Lung (tissue), 12 donors: ENCODE data around the gene CD1E. TPM values are rescaled to one million over a fixed set of nuclear protein-coding genes. Genes with fewer than 3 reads are reported as not detected.

ENCODE experiments used
- ATAC-seq: fragments of 200-7000 bp; cut with Tn5 transposase; one replicate; pipeline ENCODE4 v1.9.1; 2020; ENCODE audit warnings: moderate number of reproducible peaks; ENCODE audit not compliant: insufficient read depth, low FRiP score
- DNase-seq, 3 donors: peaks; one replicate each; pipeline ENCODE4 v3.0.0-alpha.2; 2013 to 2017
- H3K27ac ChIP-seq, 2 donors: one replicate each; pipeline ENCODE4 v1.5.1; 2013; ENCODE audit warnings: mild to moderate bottlenecking in 2 of 2, moderate library complexity in 2 of 2, control low read depth in 1 of 2, inconsistent platforms in 1 of 2, low read depth in 1 of 2, low read length in 1 of 2
- H3K27me3 ChIP-seq, 3 donors: one replicate each; pipeline ENCODE4 v1.5.1; 2013; ENCODE audit warnings: low read length in 2 of 3; ENCODE audit not compliant: control insufficient read depth in 3 of 3, insufficient read depth in 3 of 3
- H3K36me3 ChIP-seq, 4 donors: one replicate each; pipeline ENCODE4 v1.5.1; 2013; ENCODE audit warnings: low read length in 4 of 4, mild to moderate bottlenecking in 1 of 4, moderate library complexity in 1 of 4; ENCODE audit not compliant: control insufficient read depth in 4 of 4, insufficient read depth in 4 of 4
- H3K4me1 ChIP-seq, 5 donors: one replicate each; pipeline ENCODE4 v1.5.1; 2013; ENCODE audit warnings: low read length in 5 of 5, mild to moderate bottlenecking in 2 of 5, moderate library complexity in 1 of 5; ENCODE audit not compliant: control insufficient read depth in 5 of 5, insufficient read depth in 5 of 5
- H3K4me3 ChIP-seq: one replicate; pipeline ENCODE4 v1.5.1; 2013; ENCODE audit warnings: mild to moderate bottlenecking, control low read depth, moderate library complexity
- H3K9ac ChIP-seq, 2 donors: one replicate each; pipeline ENCODE4 v1.5.1; 2013; ENCODE audit warnings: low read length in 2 of 2, control low read depth in 1 of 2; ENCODE audit not compliant: insufficient read depth in 1 of 2
- H3K9me3 ChIP-seq, 4 donors: one replicate each; pipeline ENCODE4 v1.5.1; 2013; ENCODE audit warnings: low read length in 3 of 4, mild to moderate bottlenecking in 1 of 4, moderate library complexity in 1 of 4; ENCODE audit not compliant: control insufficient read depth in 4 of 4, insufficient read depth in 3 of 4
- CTCF ChIP-seq: IDR thresholded peaks from 2 replicates; pipeline ENCODE4 v1.5.1; 2012; ENCODE audit warnings: mild to moderate bottlenecking; ENCODE audit errors: control extremely low read depth, extremely low read depth
- WGBS, 2 donors: extraction: QIAGEN DNeasy Blood & Tissue Kit; methylation state at CpG; one replicate each; pipeline ENCODE4 v1.1.7; 2013; 5-methylcytosine and 5-hydroxymethylcytosine counted together
- polyA plus RNA-seq, 2 donors: library from polyadenylated mRNA; stranded (reverse); fragments of 200-250 nt; gene quantifications; one replicate each; pipeline ENCODE4 v1.2.1, GENCODE V29; 2013
- total RNA-seq, 2 donors: library from RNA; depleted of rRNA in 1 of 2; stranded (reverse); fragments of >200 nt in 1 of 2; gene quantifications; one replicate each; pipeline ENCODE4 v1.2.1, GENCODE V29; 2014 to 2021
- donor health status: control.
- donor health status: control.
- donor health status: Bipolar disorder and iron deficiency.
- donor health status: healthy.
- donor health status: DM: yes; HTN: yes; CAD: no.

CD1E gene
- total and polyA plus RNA-seq, 4 donors, result 0.30 to 1.3 (median 0.52) TPM

- WGBS, 2 donors, result 82 to 87% methylated on average over 5 of the region's 5 CpGs
- no peak for DNase-seq
- Histone ChIP-seq H3K4me3 (no peak within 1 kb of the TSS), H3K36me3 (no peaks in the 10 kb centered on the region), H3K9me3 (no peaks in the 10 kb centered on the region), H3K4me1 (no peaks in the 10 kb centered on the region), H3K27me3 (no peaks in the 10 kb centered on the region), H3K9ac (no peak within 1 kb of the TSS), H3K27ac (no peak within 1 kb of the TSS)
- no peak for TF ChIP-seq CTCF
- ATAC-seq, result no peak
Observed at GRCh38 chr1:158398818-158399514, 45.3 kb downstream of the CD1E start, which contains the start of gene OR10T2. TSS of gene OR10T2 (minus strand) at chr1:158399466. CDS start at chr1:158399466, 0 bp downstream.

- DNase-seq, result no peak
- 84 to 95% methylated on average over 3 of the region's 3 CpGs for WGBS, 2 donors
- no peak overlapping the region for H3K9ac ChIP-seq
- ATAC-seq, result no peak
- H3K27me3 ChIP-seq, result no peaks in the 10 kb centered on the region
- H3K4me3 ChIP-seq, result no peak overlapping the region
- TF ChIP-seq CTCF, result no peak
- H3K36me3 ChIP-seq, result no peaks in the 10 kb centered on the region
- no peaks in the 10 kb centered on the region for H3K4me1 ChIP-seq
- H3K9me3 ChIP-seq, result no peaks in the 10 kb centered on the region
- H3K27ac ChIP-seq, result no peak overlapping the region
Observed at GRCh38 chr1:158400871-158401270, 47.2 kb downstream of the CD1E start.

GRCh38 chr1:158407092-158407491 lies 53.4 kb downstream of the CD1E start:
- no peaks in the 10 kb centered on the region for H3K9me3 ChIP-seq
- TF ChIP-seq CTCF, result no peak
- DNase-seq, result no peak
- 76 to 86% methylated on average over 5 of the region's 5 CpGs for WGBS, 2 donors
- ATAC-seq, result no peak
- no peak overlapping the region for H3K4me3 ChIP-seq
- no peaks in the 10 kb centered on the region for H3K27me3 ChIP-seq
- no peaks in the 10 kb centered on the region for H3K4me1 ChIP-seq
- H3K27ac ChIP-seq, result no peak overlapping the region
- H3K9ac ChIP-seq, result no peak overlapping the region
- no peaks in the 10 kb centered on the region for H3K36me3 ChIP-seq

Other genes with a start within 250 kb of the CD1E start
- gene CD1D, start 173.0 kb upstream of the CD1E start, total RNA-seq, result 1 to 10 TPM; 3.5 to 3.7 TPM
- 1 to 10 TPM; 4.7 to 9.9 TPM for gene CD1D, start 173.0 kb upstream of the CD1E start, polyA plus RNA-seq
- under 1 TPM in 1 of 2 donors, not detected in 1; 0.15 TPM for gene CD1A, start 99.5 kb upstream of the CD1E start, total RNA-seq
- gene CD1A, start 99.5 kb upstream of the CD1E start, polyA plus RNA-seq, result under 1 TPM; 0.15 to 0.87 TPM
- gene CD1C, start 64.0 kb upstream of the CD1E start, total RNA-seq, result 1 to 10 TPM in 1 of 2 donors, under 1 TPM in 1; 0.92 to 2.3 TPM
- gene CD1C, start 64.0 kb upstream of the CD1E start, polyA plus RNA-seq, result 1 to 10 TPM; 1.5 to 2.2 TPM
- not detected for gene CD1B, start 22.4 kb upstream of the CD1E start, total RNA-seq
- gene CD1B, start 22.4 kb upstream of the CD1E start, polyA plus RNA-seq, result under 1 TPM; 0.02 to 0.30 TPM
- not detected for gene OR10T2, start 45.6 kb downstream of the CD1E start, total RNA-seq
- gene OR10T2, start 45.6 kb downstream of the CD1E start, polyA plus RNA-seq, result not detected
- not detected for gene OR10K2, start 72.3 kb downstream of the CD1E start, total RNA-seq
- not detected for gene OR10K2, start 72.3 kb downstream of the CD1E start, polyA plus RNA-seq
- gene OR10K1, start 107.9 kb downstream of the CD1E start, total RNA-seq, result not detected
- not detected for gene OR10K1, start 107.9 kb downstream of the CD1E start, polyA plus RNA-seq
- gene OR10R2, start 118.3 kb downstream of the CD1E start, total RNA-seq, result not detected
- gene OR10R2, start 118.3 kb downstream of the CD1E start, polyA plus RNA-seq, result not detected
- not detected for gene OR6Y1, start 200.5 kb downstream of the CD1E start, total RNA-seq
- gene OR6Y1, start 200.5 kb downstream of the CD1E start, polyA plus RNA-seq, result not detected
- not detected for gene OR6P1, start 216.7 kb downstream of the CD1E start, total RNA-seq
- not detected for gene OR6P1, start 216.7 kb downstream of the CD1E start, polyA plus RNA-seq
- gene OR10X1, start 226.0 kb downstream of the CD1E start, total RNA-seq, result not detected
- not detected for gene OR10X1, start 226.0 kb downstream of the CD1E start, polyA plus RNA-seq